Activated B cell treated with CpG ODN at 0.5 μM for 24 hours (primary cell): ENCODE results near the gene SUGP2. TPM values are rescaled to one million over a fixed set of nuclear protein-coding genes. Genes with fewer than 3 reads are reported as not detected.

Experiments
- ATAC-seq: fragments of 200-7000 bp; cut with Tn5 transposase; one replicate; pipeline ENCODE4 v1.10.0; 2021; ENCODE audit warnings: low read depth, mild to moderate bottlenecking, moderate library complexity
- CTCF ChIA-PET: fragments of 350-600 bp; sonication (Branson Sonifier 250); formaldehyde crosslinking; loops from one replicate; lab custom pipeline; 2021; ENCODE audit warnings: antibody characterized with exemption; lab: Charles Lee
- POLR2A ChIA-PET: fragments of 350-600 bp; sonication (Branson Sonifier 250); formaldehyde crosslinking; loops from one replicate; lab custom pipeline; 2021; ENCODE audit warnings: antibody characterized with exemption; lab: Charles Lee
- DNase-seq: peaks from one replicate; pipeline ENCODE4 v3.0.0; 2022
- H3K27ac Mint-ChIP-seq: one replicate; pipeline ENCODE4 v1.8.0; 2020; ENCODE audit warnings: mixed read lengths
- H3K27me3 Mint-ChIP-seq: one replicate; pipeline ENCODE4 v1.8.0; 2021; ENCODE audit warnings: mixed read lengths
- H3K36me3 Mint-ChIP-seq: one replicate; pipeline ENCODE4 v1.8.0; 2021; ENCODE audit warnings: low read depth, mixed read lengths
- H3K4me1 Mint-ChIP-seq: one replicate; pipeline ENCODE4 v1.8.0; 2021; ENCODE audit warnings: mixed read lengths
- H3K4me3 Mint-ChIP-seq: one replicate; pipeline ENCODE4 v1.8.0; 2020; ENCODE audit warnings: mild to moderate bottlenecking, mixed read lengths
- H3K9me3 Mint-ChIP-seq: one replicate; pipeline ENCODE4 v1.8.0; 2020; ENCODE audit warnings: mixed read lengths
- intact Hi-C: fragments of 100-400 bp; cut with micrococcal nuclease; formaldehyde crosslinking; loops from one replicate; pipeline ENCODE4 v1.15.1; 2024
- total RNA-seq: library from RNA; stranded (reverse); gene quantifications from 2 replicates; pipeline ENCODE4 v1.2.3, GENCODE V29; 2022
- TF ChIP-seq, protein P1 (sequence below): fragments of 200-600 bp; IDR thresholded peaks from one replicate; pipeline ENCODE4 v1.8.0; 2022; ENCODE audit warnings: antibody characterized with exemption, mild to moderate bottlenecking

The SUGP2 gene
- total RNA-seq, 1 donor from 2014 or later, result 122 TPM

DNA sequence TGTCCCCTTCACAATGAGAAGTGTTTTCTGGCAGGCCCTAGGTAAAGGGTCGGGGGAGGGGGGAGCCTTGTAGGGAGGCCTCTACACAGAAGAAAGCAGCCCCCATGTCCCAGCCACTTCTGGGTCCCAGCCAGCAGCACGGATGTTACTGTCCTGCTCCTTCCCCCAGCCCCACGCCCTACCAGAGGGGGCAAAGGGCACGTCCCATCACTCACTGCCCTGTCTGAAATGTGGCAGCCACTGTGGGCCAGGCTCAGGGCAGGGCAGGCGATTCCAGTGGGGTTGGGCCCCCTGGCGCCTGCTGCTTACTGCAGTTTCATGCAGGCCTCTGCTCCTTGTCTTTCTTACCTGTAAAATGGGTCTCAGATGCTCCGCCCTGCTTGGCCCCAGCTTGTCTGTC, 24.4 kb upstream of the SUGP2 start:
- Mint-ChIP-seq H3K4me1 (peaks cover 3% of the 10 kb centered on the region), H3K27me3 (no peaks in the 10 kb centered on the region), H3K27ac (no peak overlapping the region), H3K9me3 (no peaks in the 10 kb centered on the region), H3K4me3 (no peak overlapping the region), H3K36me3 (peaks cover 55% of the 10 kb centered on the region)
- ChIA-PET CTCF (no interaction called here), POLR2A (interaction anchor here (0.6 kb wide), 1 partner anchor 260 kb away, joined by 3 read pairs; no protein-coding TSS in a partner anchor)
- TF ChIP-seq, protein P1, sequence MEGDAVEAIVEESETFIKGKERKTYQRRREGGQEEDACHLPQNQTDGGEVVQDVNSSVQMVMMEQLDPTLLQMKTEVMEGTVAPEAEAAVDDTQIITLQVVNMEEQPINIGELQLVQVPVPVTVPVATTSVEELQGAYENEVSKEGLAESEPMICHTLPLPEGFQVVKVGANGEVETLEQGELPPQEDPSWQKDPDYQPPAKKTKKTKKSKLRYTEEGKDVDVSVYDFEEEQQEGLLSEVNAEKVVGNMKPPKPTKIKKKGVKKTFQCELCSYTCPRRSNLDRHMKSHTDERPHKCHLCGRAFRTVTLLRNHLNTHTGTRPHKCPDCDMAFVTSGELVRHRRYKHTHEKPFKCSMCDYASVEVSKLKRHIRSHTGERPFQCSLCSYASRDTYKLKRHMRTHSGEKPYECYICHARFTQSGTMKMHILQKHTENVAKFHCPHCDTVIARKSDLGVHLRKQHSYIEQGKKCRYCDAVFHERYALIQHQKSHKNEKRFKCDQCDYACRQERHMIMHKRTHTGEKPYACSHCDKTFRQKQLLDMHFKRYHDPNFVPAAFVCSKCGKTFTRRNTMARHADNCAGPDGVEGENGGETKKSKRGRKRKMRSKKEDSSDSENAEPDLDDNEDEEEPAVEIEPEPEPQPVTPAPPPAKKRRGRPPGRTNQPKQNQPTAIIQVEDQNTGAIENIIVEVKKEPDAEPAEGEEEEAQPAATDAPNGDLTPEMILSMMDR, result no peak
- ATAC-seq (no peak), DNase-seq (no peak)
- intact Hi-C loops, result no loop called here

DNA sequence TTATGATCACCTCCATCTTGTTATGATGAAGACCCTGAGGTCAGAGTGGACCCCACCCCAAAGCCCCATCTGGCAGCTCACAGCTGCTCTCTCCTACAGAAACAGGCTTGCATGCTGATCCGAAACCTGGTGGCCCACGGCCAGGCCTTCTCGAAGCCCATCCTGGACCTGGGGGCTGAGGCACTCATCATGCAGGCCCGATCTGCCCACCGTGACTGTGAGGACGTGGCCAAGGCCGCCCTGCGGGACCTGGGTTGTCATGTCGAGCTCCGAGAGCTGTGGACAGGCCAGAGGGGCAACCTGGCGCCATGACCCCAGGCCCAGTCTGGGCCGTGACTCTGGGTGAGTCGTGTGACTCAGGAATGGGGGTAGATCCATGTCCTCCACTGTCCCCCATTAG, 24.0 kb upstream of the SUGP2 start:
- no peak for DNase-seq
- Mint-ChIP-seq H3K4me3 (no peak overlapping the region), H3K27me3 (no peaks in the 10 kb centered on the region), H3K4me1 (no peaks in the 10 kb centered on the region), H3K36me3 (peaks cover 58% of the 10 kb centered on the region), H3K9me3 (no peaks in the 10 kb centered on the region), H3K27ac (no peak overlapping the region)
- TF ChIP-seq, protein P1, result no peak
- intact Hi-C loops, result no loop called here
- CTCF ChIA-PET, result interaction anchor here (0.6 kb wide), 1 partner anchor 82 kb away, joined by 3 read pairs; no protein-coding TSS in a partner anchor
- ATAC-seq, result no peak
- POLR2A ChIA-PET, result interaction anchor here (0.6 kb wide), 1 partner anchor 260 kb away, joined by 3 read pairs; no protein-coding TSS in a partner anchor

DNA sequence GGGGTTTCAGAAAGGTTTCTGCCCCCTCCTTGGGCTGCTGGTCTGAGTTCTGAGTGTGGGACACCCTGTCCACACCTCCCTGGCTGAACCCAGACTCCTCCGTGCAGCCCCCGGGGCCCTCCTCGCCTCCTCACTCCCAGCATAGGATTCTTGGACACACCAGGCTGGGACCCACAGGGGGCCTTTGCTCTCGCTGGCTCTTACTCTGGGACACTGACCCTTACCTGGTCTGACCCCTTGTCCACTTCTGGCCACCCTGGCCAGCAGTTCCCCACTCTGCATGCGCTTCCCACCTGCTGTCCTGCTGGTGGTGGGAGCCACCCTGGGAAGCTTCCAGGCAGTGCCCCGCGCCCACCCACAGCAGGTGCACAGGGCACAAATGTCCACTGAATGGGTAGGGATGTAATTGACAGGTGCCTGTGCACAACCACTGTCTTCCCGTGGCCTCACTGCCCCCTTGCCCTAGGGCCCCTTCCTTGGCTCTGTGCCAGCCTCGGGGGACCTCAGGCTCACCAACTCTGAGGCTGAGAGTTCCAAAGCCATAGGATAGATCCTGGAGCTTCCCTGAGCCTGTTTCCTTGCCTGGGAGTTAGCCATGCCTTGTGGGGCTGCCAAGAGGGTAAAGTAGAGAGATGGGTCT, 23.4 kb upstream of the SUGP2 start:
- Mint-ChIP-seq H3K4me3 (no peak overlapping the region), H3K36me3 (peaks cover 63% of the 10 kb centered on the region)

DNA sequence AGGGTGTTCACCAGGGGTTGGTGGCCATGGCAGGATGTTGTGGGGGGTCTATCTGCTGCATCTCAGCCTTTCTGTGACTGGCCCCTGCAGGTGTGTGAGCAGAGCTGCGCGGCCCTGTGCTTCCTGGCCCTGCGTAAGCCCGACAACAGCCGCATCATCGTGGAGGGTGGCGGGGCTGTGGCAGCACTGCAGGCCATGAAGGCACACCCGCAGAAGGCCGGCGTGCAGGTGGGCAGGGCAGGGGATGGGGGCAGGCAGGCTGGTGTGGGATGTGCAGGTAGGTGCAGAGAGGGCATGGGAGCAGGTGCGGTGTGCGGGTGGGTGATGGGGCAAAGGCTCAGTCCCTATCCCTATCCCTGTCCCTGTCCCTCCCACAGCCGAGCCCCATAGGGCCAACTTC, 22.4 kb upstream of the SUGP2 start:
- Mint-ChIP-seq H3K27me3 (no peaks in the 10 kb centered on the region), H3K36me3 (peaks cover 69% of the 10 kb centered on the region), H3K27ac (no peak overlapping the region), H3K4me3 (no peak overlapping the region), H3K9me3 (no peaks in the 10 kb centered on the region), H3K4me1 (no peaks in the 10 kb centered on the region)
- DNase-seq, result no peak
- TF ChIP-seq, protein P1, result no peak
- ChIA-PET POLR2A (no interaction called here), CTCF (no interaction called here)
- ATAC-seq, result no peak
- intact Hi-C loops, result no loop called here

More for the DNA sequence above, 23.4 kb upstream of the SUGP2 start:
- POLR2A ChIA-PET, result no interaction called here
- Mint-ChIP-seq H3K27ac (no peak overlapping the region), H3K9me3 (no peaks in the 10 kb centered on the region), H3K4me1 (no peaks in the 10 kb centered on the region), H3K27me3 (no peaks in the 10 kb centered on the region)
- DNase-seq, result no peak
- intact Hi-C loops, result no loop called here
- TF ChIP-seq, protein P1, result no peak
- CTCF ChIA-PET, result interaction anchor here (0.6 kb wide), 1 partner anchor 82 kb away, joined by 3 read pairs; no protein-coding TSS in a partner anchor
- ATAC-seq, result no peak

DNA sequence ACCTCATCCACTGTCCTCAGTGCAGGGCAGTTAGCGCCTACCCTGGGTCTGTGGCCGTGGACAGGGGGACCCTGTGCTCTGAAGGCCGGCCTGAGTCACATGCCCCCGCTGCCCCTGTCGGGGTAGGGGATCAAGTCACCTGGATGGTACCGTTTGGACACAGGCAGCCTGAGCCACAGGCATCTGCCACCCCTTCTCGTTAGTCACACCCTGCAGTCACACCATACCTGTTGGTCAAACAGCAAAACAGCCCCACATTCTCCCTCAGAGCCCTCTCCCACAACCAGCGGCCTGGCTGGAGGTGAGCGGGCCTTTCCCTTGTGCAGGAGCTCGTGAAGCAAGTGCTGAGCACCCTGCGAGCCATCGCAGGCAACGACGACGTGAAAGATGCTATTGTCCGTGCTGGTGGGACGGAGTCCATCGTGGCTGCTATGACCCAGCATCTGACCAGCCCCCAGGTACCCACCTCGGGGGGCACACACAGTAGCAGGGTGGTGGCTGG, 21.7 kb upstream of the SUGP2 start:
- no peaks in the 10 kb centered on the region for H3K9me3 Mint-ChIP-seq
- no peaks in the 10 kb centered on the region for H3K27me3 Mint-ChIP-seq
- DNase-seq, result no peak
- no peak for ATAC-seq
- TF ChIP-seq, protein P1, result no peak
- ChIA-PET CTCF (interaction anchor here (0.6 to 1.4 kb wide), 6 partner anchors 8 to 136 kb away, joined by 3 to 7 read pairs (median 4); partner anchors contain the start of gene SLC25A42), POLR2A (no interaction called here)
- H3K27ac Mint-ChIP-seq, result no peak overlapping the region
- intact Hi-C loops, result loop anchor here (1.0 kb wide), 1 partner anchor 170 kb away; no protein-coding TSS in a partner anchor
- peaks cover 74% of the 10 kb centered on the region for H3K36me3 Mint-ChIP-seq
- H3K4me1 Mint-ChIP-seq, result no peaks in the 10 kb centered on the region
- no peak overlapping the region for H3K4me3 Mint-ChIP-seq
